Spleen (tissue), 11 donors: ENCODE results near the gene ATP5F1D. TPM values are rescaled to one million over a fixed set of nuclear protein-coding genes. Genes with fewer than 3 reads are reported as not detected.
A peak's percentile ranks its signal among the peaks of the same experiment; 100 is the strongest.
"Not testable (repeated sequence)": the region's sequence is repeated elsewhere in the genome, so short reads cannot be mapped to it uniquely, and the experiment has no call there.

ENCODE experiments used
- DNase-seq: peaks from one replicate; pipeline ENCODE4 v3.0.0-alpha.2; 2020
- H3K27ac ChIP-seq, 8 donors: fragments of 200-600 bp; sonication (generic) in 7 of 8; 1 replicate in 4 of 8; 2 replicates in 4 of 8; pipeline versions ENCODE4 v1.5.0 to v1.8.0; 2016 to 2021; ENCODE audit warnings: inconsistent platforms in 4 of 8, mild to moderate bottlenecking in 4 of 8, moderate library complexity in 1 of 8
- H3K27me3 ChIP-seq, 7 donors: fragments of 200-600 bp; sonication (generic) in 6 of 7; replicated peaks in 1 of 7; 1 replicate in 4 of 7; 2 replicates in 3 of 7; pipeline versions ENCODE4 v1.5.0 to v1.8.0; 2016 to 2021; ENCODE audit warnings: inconsistent platforms in 3 of 7, mild to moderate bottlenecking in 1 of 7
- H3K36me3 ChIP-seq, 6 donors: fragments of 200-600 bp; sonication (generic) in 5 of 6; 1 replicate in 4 of 6; 2 replicates in 2 of 6; pipeline versions ENCODE4 v1.5.0 to v1.8.0; 2016 to 2021; ENCODE audit warnings: inconsistent platforms in 2 of 6
- H3K4me1 ChIP-seq, 6 donors: fragments of 200-600 bp; sonication (generic) in 5 of 6; 1 replicate in 3 of 6; 2 replicates in 3 of 6; pipeline versions ENCODE4 v1.5.0 to v1.8.0; 2016 to 2021; ENCODE audit warnings: inconsistent platforms in 3 of 6
- H3K4me3 ChIP-seq, 8 donors: fragments of 200-600 bp; sonication (generic) in 7 of 8; 1 replicate in 4 of 8; 2 replicates in 4 of 8; pipeline versions ENCODE4 v1.5.0 to v1.8.0; 2016 to 2021; ENCODE audit warnings: inconsistent platforms in 4 of 8, mild to moderate bottlenecking in 4 of 8, moderate library complexity in 2 of 8
- H3K9me3 ChIP-seq, 8 donors: fragments of 200-600 bp; sonication (generic) in 7 of 8; 1 replicate in 4 of 8; 2 replicates in 4 of 8; pipeline versions ENCODE4 v1.5.0 to v1.8.0; 2016 to 2021; ENCODE audit warnings: inconsistent platforms in 4 of 8
- POLR2A ChIP-seq, 3 donors: fragments of 450-650 bp; IDR thresholded peaks; one replicate each; pipeline ENCODE4 v1.5.1; 2017; ENCODE audit warnings: antibody characterized with exemption in 3 of 3, mild to moderate bottlenecking in 1 of 3
- POLR2AphosphoS5 ChIP-seq, 3 donors: sonication (generic); formaldehyde crosslinking; IDR thresholded peaks; one replicate each; pipeline ENCODE4 v1.5.1; 2017; ENCODE audit warnings: antibody characterized with exemption in 3 of 3
- WGBS, 5 donors: extraction: QIAGEN DNeasy Blood & Tissue Kit in 3 of 5; methylation state at CpG; one replicate each; pipeline versions ENCODE4 v1.1.5 to v1.1.7; 2013 to 2018; 5-methylcytosine and 5-hydroxymethylcytosine counted together
- intact Hi-C: fragments of 100-400 bp; cut with DNase I; formaldehyde crosslinking; loops from one replicate; pipeline ENCODE4 v1.15.0; 2023; ENCODE audit warnings: low total_unique reads
- polyA plus RNA-seq, 3 donors: library from polyadenylated mRNA; stranded (reverse); fragments of 200-250 nt; gene quantifications; one replicate each; pipeline ENCODE4 v1.2.1, GENCODE V29; 2013
- total RNA-seq, 7 donors: library from RNA; depleted of rRNA in 3 of 7; stranded (reverse); fragments of >200 nt in 3 of 7; fragmentation: NEBNext Ultra II Directional in 4 of 7; extraction: Animal tissue kit (Norgen Biotek cat#: 25700) in 4 of 7; gene quantifications; one replicate each; pipeline versions ENCODE4 v1.1.0 to v1.2.1, GENCODE V29; 2016 to 2021
- TF ChIP-seq, protein P1 (sequence below), 11 experiments: fragments of 200-600 bp in 7 of 11; fragments of 450-650 bp in 4 of 11; sonication (generic) in 4 of 11; IDR thresholded peaks in 8 of 11; conservative IDR thresholded peaks in 3 of 11; 1 replicate in 7 of 11; 2 replicates in 4 of 11; pipeline versions ENCODE4 v1.4.0 to v1.8.0; 2016 to 2021; ENCODE audit warnings: antibody characterized with exemption in 11 of 11, inconsistent platforms in 4 of 11, mild to moderate bottlenecking in 1 of 11
- donor health status: healthy with polysubstance abuse.
- donor health status: DM: no; HTN: no; CAD: no; lungs with moderate emphysema.
- donor health status: DM: no; HTN: no; CAD: no.
- donor health status: Bipolar disorder and iron deficiency.
- donor health status: healthy.
- donor health status: DM: no; HTN: no; CAD: no.
- donor health status: DM: yes; HTN: yes; CAD: no.

ATP5F1D gene
- total and polyA plus RNA-seq, 10 donors, result 49.1 to 166 (median 121) TPM

DNA sequence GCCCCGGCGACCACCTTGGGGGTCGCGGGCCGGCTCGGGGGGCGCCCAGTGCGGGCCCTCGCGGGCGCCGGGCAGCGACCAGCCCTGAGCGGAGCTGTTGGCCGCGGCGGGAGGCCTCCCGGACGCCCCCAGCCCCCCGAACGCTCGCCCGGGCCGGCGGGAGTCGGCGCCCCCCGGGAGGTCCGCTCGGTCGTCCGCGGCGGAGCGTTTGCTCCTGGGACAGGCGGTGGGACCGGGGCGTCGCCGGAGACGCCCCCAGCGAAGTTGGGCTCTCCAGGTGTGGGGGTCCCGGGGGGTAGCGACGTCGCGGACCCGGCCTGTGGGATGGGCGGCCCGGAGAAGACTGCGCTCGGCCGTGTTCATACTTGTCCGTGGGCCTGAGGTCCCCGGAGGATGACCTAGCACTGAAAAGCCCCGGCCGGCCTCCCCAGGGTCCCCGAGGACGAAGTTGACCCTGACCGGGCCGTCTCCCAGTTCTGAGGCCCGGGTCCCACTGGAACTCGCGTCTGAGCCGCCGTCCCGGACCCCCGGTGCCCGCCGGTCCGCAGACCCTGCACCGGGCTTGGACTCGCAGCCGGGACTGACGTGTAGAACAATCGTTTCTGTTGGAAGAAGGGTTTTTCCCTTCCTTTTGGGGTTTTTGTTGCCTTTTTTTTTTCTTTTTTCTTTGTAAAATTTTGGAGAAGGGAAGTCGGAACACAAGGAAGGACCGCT lies 35.2 kb upstream of the ATP5F1D start:
- peaks cover 36 to 78% (median 68%) of the 10 kb centered on the region in 6 donors for H3K4me1 ChIP-seq
- H3K9me3 ChIP-seq, result no peaks in the 10 kb centered on the region
- peak overlapping the region; percentile 52 to 92 (median 76) for H3K4me3 ChIP-seq
- peaks cover 0 to 26% (median 7%) of the 10 kb centered on the region in 6 donors for H3K36me3 ChIP-seq
- WGBS, 5 donors, result 0 to 1% (median 1%) methylated on average over 31 to 78 of the region's 78 CpGs
- DNase-seq, result peak; percentile 86
- H3K27ac ChIP-seq, result peak overlapping the region; percentile 72 to 92 (median 86)
- intact Hi-C loops, result no loop called here
- TF ChIP-seq, protein P1, sequence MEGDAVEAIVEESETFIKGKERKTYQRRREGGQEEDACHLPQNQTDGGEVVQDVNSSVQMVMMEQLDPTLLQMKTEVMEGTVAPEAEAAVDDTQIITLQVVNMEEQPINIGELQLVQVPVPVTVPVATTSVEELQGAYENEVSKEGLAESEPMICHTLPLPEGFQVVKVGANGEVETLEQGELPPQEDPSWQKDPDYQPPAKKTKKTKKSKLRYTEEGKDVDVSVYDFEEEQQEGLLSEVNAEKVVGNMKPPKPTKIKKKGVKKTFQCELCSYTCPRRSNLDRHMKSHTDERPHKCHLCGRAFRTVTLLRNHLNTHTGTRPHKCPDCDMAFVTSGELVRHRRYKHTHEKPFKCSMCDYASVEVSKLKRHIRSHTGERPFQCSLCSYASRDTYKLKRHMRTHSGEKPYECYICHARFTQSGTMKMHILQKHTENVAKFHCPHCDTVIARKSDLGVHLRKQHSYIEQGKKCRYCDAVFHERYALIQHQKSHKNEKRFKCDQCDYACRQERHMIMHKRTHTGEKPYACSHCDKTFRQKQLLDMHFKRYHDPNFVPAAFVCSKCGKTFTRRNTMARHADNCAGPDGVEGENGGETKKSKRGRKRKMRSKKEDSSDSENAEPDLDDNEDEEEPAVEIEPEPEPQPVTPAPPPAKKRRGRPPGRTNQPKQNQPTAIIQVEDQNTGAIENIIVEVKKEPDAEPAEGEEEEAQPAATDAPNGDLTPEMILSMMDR (IDR thresholded peaks at IDR 0.05 in 8 of 11, conservative IDR thresholded peaks at IDR 0.05 in 3 of 11), result no peak
- no peak for TF ChIP-seq POLR2A (IDR thresholded peaks at IDR 0.05)
- TF ChIP-seq POLR2AphosphoS5 (IDR thresholded peaks at IDR 0.05), result no peak
- no peaks in the 10 kb centered on the region for H3K27me3 ChIP-seq

DNA sequence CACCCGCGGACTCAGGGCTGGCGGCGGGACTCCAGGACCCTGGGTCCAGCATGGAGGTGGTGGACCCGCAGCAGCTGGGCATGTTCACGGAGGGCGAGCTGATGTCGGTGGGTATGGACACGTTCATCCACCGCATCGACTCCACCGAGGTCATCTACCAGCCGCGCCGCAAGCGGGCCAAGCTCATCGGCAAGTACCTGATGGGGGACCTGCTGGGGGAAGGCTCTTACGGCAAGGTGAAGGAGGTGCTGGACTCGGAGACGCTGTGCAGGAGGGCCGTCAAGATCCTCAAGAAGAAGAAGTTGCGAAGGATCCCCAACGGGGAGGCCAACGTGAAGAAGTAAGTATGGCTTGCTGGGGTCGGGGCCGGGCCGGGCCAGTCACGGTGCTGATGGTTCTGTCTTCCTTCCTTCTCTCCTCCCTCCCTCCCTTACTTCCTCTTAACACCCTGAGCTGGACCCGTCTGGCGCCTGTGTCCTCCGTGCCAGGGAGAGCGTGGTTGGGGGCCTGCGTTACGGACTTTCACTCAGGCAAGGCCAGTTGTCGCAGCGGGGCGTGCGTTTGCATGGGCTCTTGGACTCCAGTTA lies 34.6 kb upstream of the ATP5F1D start:
- no peaks in the 10 kb centered on the region for H3K27me3 ChIP-seq
- 1 to 2% (median 1%) methylated on average over 34 to 38 of the region's 38 CpGs for WGBS, 5 donors
- H3K4me3 ChIP-seq, result peak overlapping the region; percentile 52 to 92 (median 76)
- peaks cover 38 to 84% (median 74%) of the 10 kb centered on the region in 6 donors for H3K4me1 ChIP-seq
- H3K27ac ChIP-seq, result peak overlapping the region; percentile 72 to 92 (median 86)
- peak; percentile 90 for DNase-seq
- TF ChIP-seq, protein P1 (IDR thresholded peaks at IDR 0.05 in 8 of 11, conservative IDR thresholded peaks at IDR 0.05 in 3 of 11), result no peak
- no peak for TF ChIP-seq POLR2A (IDR thresholded peaks at IDR 0.05)
- TF ChIP-seq POLR2AphosphoS5 (IDR thresholded peaks at IDR 0.05), result no peak
- H3K36me3 ChIP-seq, result peaks cover 0 to 32% (median 13%) of the 10 kb centered on the region in 6 donors
- no peaks in the 10 kb centered on the region for H3K9me3 ChIP-seq
- intact Hi-C loops, result no loop called here

DNA sequence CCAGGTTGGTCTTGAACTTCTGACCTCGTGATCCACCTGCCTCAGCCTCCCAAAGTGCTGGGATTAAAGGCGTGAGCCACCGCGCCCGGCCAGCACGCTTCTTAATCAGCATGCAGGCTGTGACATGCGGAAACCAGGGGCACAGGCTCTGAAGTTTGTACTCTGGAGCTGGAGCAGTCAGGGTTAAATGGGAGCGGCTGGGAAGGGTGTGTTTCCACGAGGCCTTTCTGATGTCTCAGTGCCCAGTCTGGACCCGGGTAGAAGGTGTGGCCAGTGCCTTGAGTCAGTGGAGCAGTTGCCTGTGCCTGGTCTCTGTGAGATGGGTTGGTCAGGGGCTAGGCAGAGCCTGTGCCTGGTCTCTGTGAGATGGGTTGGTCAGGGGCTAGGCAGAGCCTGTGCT lies 32.7 kb upstream of the ATP5F1D start:
- Histone ChIP-seq H3K27ac (peak overlapping the region in 4 of 8 donors; percentile 10 to 92 (median 63)), H3K36me3 (peaks cover 0 to 47% (median 17%) of the 10 kb centered on the region in 6 donors), H3K4me3 (peak overlapping the region in 2 of 8 donors; percentile 5 to 12), H3K4me1 (peaks cover 45 to 92% (median 82%) of the 10 kb centered on the region in 6 donors)
- H3K9me3 ChIP-seq, intact Hi-C loops, DNase-seq, H3K27me3 ChIP-seq: not testable (repeated sequence)
- WGBS, 5 donors, result 67 to 81% (median 78%) methylated on average over 10 of the region's 10 CpGs

DNA sequence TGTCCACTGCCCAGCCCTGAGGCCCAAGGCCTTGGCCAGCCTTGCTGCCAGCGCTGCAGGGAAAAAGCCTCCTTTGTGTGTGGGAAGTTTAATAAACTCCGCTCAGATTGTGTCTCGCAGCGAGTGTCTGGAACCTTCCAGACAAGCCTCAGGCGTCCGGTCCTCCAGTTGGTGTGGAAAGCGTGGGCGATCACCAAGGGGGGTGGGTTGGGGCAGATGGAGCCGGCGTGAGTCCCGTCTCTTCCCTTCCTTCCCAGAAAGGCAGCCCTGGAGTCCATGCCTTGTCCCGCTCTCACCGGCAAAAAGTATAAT lies 31.4 kb upstream of the ATP5F1D start:
- no peak overlapping the region for H3K4me3 ChIP-seq
- H3K4me1 ChIP-seq, result peaks cover 47 to 92% (median 86%) of the 10 kb centered on the region in 6 donors
- H3K27ac ChIP-seq, result peak overlapping the region in 1 of 8 donors; percentile 8

More for the DNA sequence above, 31.4 kb upstream of the ATP5F1D start:
- no peaks in the 10 kb centered on the region for H3K9me3 ChIP-seq
- no peak for DNase-seq
- H3K27me3 ChIP-seq, result no peaks in the 10 kb centered on the region
- H3K36me3 ChIP-seq, result peaks cover 0 to 56% (median 17%) of the 10 kb centered on the region in 6 donors
- TF ChIP-seq, protein P1 (IDR thresholded peaks at IDR 0.05 in 8 of 11, conservative IDR thresholded peaks at IDR 0.05 in 3 of 11), result no peak
- TF ChIP-seq POLR2AphosphoS5 (IDR thresholded peaks at IDR 0.05), result no peak
- TF ChIP-seq POLR2A (IDR thresholded peaks at IDR 0.05), result no peak
- intact Hi-C loops, result no loop called here
- WGBS, 5 donors, result 88 to 94% (median 93%) methylated on average over 13 of the region's 13 CpGs
